Measurements from ENCODE around the gene ABHD11.

DNA sequence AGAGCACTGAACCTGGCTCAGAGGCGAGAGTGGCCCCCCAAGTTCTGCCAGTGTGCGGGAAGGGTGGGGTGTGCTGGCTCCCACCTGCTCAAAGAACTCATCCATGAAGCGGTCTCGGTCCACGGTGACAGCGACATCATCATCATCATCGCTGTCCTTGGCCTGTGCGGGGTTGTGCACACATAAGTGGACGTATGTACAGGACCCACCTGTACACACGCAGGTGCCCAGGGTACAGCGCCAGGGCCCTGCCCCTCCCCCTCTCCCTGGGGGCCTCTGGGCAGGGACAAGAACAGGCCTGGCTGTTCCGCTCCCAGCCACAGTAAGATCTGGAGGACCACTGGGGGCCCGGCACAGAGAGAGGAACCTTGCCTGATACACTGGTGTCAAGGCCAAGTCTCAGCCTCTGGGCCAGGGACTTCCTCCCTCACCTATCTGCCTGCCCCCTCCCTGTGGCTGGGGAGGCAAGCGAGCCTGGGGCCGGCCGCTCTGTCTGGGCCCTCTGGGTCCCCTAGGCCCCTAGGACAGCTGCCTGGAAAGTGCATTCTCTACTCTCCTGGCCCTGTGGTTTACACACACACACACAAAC, 29.5 kb downstream of the ABHD11 start:
- no peak for TF ChIP-seq CTCF (IDR thresholded peaks at IDR 0.05)
- no peak for TF ChIP-seq POLR2A (IDR thresholded peaks at IDR 0.05)
- TF ChIP-seq POLR2AphosphoS5 (IDR thresholded peaks at IDR 0.05; ENCODE audit: insufficient read depth in 1 of 2, low read depth in 1 of 2): no peak

Data from vagina (tissue), 2 donors.